ENCODE results near the gene NCR1.

NCR1 gene

GRCh38 chr19:54921082-54921481 lies 15.1 kb downstream of the NCR1 start:
- no peak for TF ChIP-seq ZNF70 (CRISPR knock-in tag; IDR thresholded peaks at IDR 0.05)
- TF ChIP-seq ZC3H10 (CRISPR knock-in tag; IDR thresholded peaks at IDR 0.05) = no peak
- TF ChIP-seq, protein P1, sequence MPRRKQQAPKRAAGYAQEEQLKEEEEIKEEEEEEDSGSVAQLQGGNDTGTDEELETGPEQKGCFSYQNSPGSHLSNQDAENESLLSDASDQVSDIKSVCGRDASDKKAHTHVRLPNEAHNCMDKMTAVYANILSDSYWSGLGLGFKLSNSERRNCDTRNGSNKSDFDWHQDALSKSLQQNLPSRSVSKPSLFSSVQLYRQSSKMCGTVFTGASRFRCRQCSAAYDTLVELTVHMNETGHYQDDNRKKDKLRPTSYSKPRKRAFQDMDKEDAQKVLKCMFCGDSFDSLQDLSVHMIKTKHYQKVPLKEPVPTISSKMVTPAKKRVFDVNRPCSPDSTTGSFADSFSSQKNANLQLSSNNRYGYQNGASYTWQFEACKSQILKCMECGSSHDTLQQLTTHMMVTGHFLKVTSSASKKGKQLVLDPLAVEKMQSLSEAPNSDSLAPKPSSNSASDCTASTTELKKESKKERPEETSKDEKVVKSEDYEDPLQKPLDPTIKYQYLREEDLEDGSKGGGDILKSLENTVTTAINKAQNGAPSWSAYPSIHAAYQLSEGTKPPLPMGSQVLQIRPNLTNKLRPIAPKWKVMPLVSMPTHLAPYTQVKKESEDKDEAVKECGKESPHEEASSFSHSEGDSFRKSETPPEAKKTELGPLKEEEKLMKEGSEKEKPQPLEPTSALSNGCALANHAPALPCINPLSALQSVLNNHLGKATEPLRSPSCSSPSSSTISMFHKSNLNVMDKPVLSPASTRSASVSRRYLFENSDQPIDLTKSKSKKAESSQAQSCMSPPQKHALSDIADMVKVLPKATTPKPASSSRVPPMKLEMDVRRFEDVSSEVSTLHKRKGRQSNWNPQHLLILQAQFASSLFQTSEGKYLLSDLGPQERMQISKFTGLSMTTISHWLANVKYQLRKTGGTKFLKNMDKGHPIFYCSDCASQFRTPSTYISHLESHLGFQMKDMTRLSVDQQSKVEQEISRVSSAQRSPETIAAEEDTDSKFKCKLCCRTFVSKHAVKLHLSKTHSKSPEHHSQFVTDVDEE (CRISPR knock-in tag; IDR thresholded peaks at IDR 0.05) = no peak
- no peak for TF ChIP-seq PPARA (CRISPR knock-in tag; IDR thresholded peaks at IDR 0.05; ENCODE audit: borderline replicate concordance)
- TF ChIP-seq ZFP3 (CRISPR knock-in tag; IDR thresholded peaks at IDR 0.05) = no peak
- no peak for TF ChIP-seq SNAI2 (CRISPR knock-in tag; IDR thresholded peaks at IDR 0.05)
- TF ChIP-seq, protein P2, sequence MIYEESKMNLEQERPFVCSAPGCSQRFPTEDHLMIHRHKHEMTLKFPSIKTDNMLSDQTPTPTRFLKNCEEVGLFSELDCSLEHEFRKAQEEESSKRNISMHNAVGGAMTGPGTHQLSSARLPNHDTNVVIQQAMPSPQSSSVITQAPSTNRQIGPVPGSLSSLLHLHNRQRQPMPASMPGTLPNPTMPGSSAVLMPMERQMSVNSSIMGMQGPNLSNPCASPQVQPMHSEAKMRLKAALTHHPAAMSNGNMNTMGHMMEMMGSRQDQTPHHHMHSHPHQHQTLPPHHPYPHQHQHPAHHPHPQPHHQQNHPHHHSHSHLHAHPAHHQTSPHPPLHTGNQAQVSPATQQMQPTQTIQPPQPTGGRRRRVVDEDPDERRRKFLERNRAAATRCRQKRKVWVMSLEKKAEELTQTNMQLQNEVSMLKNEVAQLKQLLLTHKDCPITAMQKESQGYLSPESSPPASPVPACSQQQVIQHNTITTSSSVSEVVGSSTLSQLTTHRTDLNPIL (CRISPR knock-in tag; IDR thresholded peaks at IDR 0.05; ENCODE audit: low read depth) = no peak
- TF ChIP-seq OSR1 (CRISPR knock-in tag; IDR thresholded peaks at IDR 0.05) = no peak
- TF ChIP-seq, protein P3, sequence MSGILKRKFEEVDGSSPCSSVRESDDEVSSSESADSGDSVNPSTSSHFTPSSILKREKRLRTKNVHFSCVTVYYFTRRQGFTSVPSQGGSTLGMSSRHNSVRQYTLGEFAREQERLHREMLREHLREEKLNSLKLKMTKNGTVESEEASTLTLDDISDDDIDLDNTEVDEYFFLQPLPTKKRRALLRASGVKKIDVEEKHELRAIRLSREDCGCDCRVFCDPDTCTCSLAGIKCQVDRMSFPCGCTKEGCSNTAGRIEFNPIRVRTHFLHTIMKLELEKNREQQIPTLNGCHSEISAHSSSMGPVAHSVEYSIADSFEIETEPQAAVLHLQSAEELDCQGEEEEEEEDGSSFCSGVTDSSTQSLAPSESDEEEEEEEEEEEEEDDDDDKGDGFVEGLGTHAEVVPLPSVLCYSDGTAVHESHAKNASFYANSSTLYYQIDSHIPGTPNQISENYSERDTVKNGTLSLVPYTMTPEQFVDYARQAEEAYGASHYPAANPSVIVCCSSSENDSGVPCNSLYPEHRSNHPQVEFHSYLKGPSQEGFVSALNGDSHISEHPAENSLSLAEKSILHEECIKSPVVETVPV (CRISPR knock-in tag; IDR thresholded peaks at IDR 0.05) = no peak
- no peak for TF ChIP-seq ARNTL (CRISPR knock-in tag; IDR thresholded peaks at IDR 0.05; ENCODE audit: borderline replicate concordance, low read depth)
- no peak for TF ChIP-seq CSDC2 (CRISPR knock-in tag; IDR thresholded peaks at IDR 0.05)
- TF ChIP-seq TOX (CRISPR knock-in tag; IDR thresholded peaks at IDR 0.05; ENCODE audit: borderline replicate concordance) = no peak
- TF ChIP-seq TCF4 (CRISPR knock-in tag; IDR thresholded peaks at IDR 0.05; ENCODE audit: borderline replicate concordance) = no peak
- no peak for TF ChIP-seq ESRRG (CRISPR knock-in tag; IDR thresholded peaks at IDR 0.05)
- no peak for TF ChIP-seq BACH2 (CRISPR knock-in tag; IDR thresholded peaks at IDR 0.05; ENCODE audit: borderline replicate concordance)
- TF ChIP-seq, protein P4, sequence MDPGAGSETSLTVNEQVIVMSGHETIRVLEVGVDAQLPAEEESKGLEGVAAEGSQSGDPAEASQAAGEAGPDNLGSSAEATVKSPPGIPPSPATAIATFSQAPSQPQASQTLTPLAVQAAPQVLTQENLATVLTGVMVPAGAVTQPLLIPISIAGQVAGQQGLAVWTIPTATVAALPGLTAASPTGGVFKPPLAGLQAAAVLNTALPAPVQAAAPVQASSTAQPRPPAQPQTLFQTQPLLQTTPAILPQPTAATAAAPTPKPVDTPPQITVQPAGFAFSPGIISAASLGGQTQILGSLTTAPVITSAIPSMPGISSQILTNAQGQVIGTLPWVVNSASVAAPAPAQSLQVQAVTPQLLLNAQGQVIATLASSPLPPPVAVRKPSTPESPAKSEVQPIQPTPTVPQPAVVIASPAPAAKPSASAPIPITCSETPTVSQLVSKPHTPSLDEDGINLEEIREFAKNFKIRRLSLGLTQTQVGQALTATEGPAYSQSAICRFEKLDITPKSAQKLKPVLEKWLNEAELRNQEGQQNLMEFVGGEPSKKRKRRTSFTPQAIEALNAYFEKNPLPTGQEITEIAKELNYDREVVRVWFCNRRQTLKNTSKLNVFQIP (CRISPR knock-in tag; IDR thresholded peaks at IDR 0.05; ENCODE audit: borderline replicate concordance, low read depth) = no peak
- TF ChIP-seq ISL1 (CRISPR knock-in tag; IDR thresholded peaks at IDR 0.05) = no peak
- TF ChIP-seq, protein P5, sequence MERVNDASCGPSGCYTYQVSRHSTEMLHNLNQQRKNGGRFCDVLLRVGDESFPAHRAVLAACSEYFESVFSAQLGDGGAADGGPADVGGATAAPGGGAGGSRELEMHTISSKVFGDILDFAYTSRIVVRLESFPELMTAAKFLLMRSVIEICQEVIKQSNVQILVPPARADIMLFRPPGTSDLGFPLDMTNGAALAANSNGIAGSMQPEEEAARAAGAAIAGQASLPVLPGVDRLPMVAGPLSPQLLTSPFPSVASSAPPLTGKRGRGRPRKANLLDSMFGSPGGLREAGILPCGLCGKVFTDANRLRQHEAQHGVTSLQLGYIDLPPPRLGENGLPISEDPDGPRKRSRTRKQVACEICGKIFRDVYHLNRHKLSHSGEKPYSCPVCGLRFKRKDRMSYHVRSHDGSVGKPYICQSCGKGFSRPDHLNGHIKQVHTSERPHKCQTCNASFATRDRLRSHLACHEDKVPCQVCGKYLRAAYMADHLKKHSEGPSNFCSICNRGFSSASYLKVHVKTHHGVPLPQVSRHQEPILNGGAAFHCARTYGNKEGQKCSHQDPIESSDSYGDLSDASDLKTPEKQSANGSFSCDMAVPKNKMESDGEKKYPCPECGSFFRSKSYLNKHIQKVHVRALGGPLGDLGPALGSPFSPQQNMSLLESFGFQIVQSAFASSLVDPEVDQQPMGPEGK (CRISPR knock-in tag; IDR thresholded peaks at IDR 0.05; ENCODE audit: borderline replicate concordance) = no peak
- no peak for ATAC-seq

GRCh38 chr19:54923276-54923675 lies 17.3 kb downstream of the NCR1 start:
- no peak for TF ChIP-seq ARNTL (CRISPR knock-in tag; IDR thresholded peaks at IDR 0.05; ENCODE audit: borderline replicate concordance, low read depth)
- TF ChIP-seq, protein P3 (CRISPR knock-in tag; IDR thresholded peaks at IDR 0.05) = no peak
- TF ChIP-seq CSDC2 (CRISPR knock-in tag; IDR thresholded peaks at IDR 0.05) = no peak
- TF ChIP-seq, protein P1 (CRISPR knock-in tag; IDR thresholded peaks at IDR 0.05) = no peak
- TF ChIP-seq, protein P4 (CRISPR knock-in tag; IDR thresholded peaks at IDR 0.05; ENCODE audit: borderline replicate concordance, low read depth) = no peak
- TF ChIP-seq ISL1 (CRISPR knock-in tag; IDR thresholded peaks at IDR 0.05) = no peak
- no peak for TF ChIP-seq ESRRG (CRISPR knock-in tag; IDR thresholded peaks at IDR 0.05)
- TF ChIP-seq ZNF8 (CRISPR knock-in tag; IDR thresholded peaks at IDR 0.05) = no peak
- TF ChIP-seq ZNF565 (CRISPR knock-in tag; conservative IDR thresholded peaks at IDR 0.05; ENCODE audit: low read depth) = no peak
- no peak for TF ChIP-seq OSR1 (CRISPR knock-in tag; IDR thresholded peaks at IDR 0.05)
- no peak for TF ChIP-seq ZFP30 (CRISPR knock-in tag; IDR thresholded peaks at IDR 0.05)
- TF ChIP-seq RARB (CRISPR knock-in tag; IDR thresholded peaks at IDR 0.05) = no peak
- no peak for ATAC-seq

All from SK-N-SH treated with all-trans-retinoic acid at 6 μM for 48 hours (cell line).